Fibroblast of upper back skin (primary cell): Measurements from ENCODE around the gene ZNF438.
A peak's percentile ranks its signal among the peaks of the same experiment; 100 is the strongest.
"Not testable (repeated sequence)": the region's sequence is repeated elsewhere in the genome, so short reads cannot be mapped to it uniquely, and the experiment has no call there.

Experiments
- DNase-seq: peaks from one replicate; pipeline ENCODE4 v3.0.0-alpha.2; 2013

Gene ZNF438

GRCh38 chr10:31031558-31032257 is at the start of gene ZNF438:
Gene ZNF438, minus strand, starts transcription at chr10:31031865. Its CDS starts 154,831 bp downstream, at chr10:30877034.
- peak; percentile 96 for DNase-seq

DNA sequence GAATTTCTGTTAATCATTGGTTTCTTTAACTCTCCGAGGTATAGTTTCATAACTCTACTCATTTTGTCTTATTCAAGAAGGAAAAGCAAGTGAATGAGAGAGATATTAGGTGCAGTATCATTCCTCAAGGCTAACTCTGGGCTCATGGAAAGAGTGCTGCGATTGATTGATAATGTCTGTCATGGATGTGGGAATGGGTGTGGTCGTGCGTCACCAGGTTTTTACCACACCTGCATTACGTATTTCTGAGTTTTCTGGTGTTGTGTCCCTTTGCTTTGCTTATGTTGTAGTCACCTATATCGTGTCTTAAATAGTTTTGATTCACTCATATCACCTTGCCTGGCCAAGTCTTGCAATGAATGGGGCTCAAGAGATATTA is 44.9 kb upstream of the ZNF438 start:
- DNase-seq = no peak

DNA sequence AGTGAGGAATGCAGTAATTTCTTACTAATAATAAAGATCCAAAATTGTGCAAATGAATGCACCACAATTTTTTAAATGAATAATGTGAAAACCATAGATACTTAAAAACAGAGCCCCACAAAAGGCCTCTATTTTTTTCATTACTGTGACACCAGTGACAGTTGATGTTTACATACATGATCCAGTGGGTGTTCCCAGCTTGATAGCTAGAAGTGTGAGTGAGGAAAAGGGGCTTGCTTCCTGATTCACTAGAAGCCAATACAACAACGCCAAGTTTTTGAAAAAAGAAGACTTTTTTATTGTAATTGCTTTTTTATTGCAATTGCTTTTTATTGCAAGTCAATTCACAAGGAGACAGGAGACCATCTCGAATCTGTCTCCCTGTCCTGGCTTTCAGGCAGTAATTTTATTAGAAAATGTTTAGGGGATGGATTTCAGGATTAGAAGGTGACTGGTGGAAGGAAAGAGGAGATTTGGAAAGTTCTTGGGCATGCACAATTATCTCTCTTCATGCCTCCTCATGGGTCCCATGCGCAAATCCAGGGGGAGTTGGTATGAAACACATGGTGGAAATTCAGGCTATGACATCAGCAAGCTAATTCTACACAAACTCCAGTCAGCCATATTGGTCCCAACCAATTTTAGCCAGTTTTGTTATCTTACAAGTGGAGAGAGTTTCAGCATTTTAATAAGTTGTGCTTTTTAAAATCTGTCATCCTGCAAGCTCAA is 44.4 kb upstream of the ZNF438 start:
- DNase-seq = no peak

GRCh38 chr10:31075434-31075833 is 43.8 kb upstream of the ZNF438 start:
- peak; percentile 96 for DNase-seq

GRCh38 chr10:31074722-31075086 is 43.0 kb upstream of the ZNF438 start:
- DNase-seq = no peak

DNA sequence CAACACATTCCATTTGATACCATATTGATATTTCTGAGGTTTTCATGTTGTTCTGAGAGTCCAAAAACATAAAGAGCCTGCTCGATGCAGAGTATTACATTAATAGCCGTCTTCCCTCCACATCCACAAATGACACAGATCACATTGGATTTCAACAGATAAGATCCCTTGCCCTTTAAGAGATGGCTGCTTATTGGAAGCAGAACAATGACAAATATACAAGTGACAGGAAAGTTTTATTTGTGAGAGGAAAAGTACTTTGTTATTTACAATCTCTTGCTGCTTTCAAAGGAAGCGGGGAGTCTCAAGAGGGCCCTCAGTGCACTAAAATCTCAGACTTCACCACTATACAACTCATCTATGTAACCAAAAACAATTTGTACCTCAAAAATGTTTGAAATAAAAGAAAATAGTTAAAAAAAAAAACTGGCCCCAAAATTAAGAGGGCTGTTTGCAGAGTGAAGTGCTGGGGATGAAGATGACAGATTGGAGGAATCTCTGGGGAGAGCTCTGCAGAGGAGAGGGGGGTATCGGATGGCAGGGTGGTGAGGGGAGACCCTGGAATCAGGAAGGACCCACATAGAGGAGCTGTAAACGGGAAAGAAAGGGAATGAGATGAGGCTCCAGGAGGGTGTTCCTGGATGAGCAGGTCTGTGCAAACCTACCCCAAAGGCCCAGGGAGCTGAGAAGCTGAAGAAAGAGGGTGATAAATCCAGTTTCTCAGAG is 42.5 kb upstream of the ZNF438 start:
- DNase-seq = no peak

- peak; percentile 49 for DNase-seq
Measured at GRCh38 chr10:31073211-31073610, 41.5 kb upstream of the ZNF438 start.

DNA sequence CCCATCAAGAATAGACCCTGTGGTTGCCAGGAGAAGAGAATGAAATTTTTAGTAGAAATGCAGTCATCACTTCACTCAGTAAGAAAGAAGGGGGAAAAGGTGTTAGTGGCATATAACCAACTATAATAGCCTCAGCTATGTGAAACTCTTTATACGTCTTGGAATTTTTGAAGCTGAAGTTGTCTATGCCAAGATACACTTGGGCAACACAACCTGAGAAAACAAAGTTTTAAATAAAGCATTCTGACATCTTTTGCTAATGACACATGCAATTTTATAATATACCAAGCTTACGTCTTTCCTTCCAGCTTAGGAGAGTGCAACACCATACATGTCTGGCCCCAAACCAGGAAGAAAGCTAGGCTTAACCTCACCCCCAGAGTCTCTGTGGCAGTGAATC is 40.8 kb upstream of the ZNF438 start:
- DNase-seq = peak; percentile 51

- DNase-seq = peak; percentile 70
Measured at GRCh38 chr10:31071232-31072005, 39.8 kb upstream of the ZNF438 start.

DNA sequence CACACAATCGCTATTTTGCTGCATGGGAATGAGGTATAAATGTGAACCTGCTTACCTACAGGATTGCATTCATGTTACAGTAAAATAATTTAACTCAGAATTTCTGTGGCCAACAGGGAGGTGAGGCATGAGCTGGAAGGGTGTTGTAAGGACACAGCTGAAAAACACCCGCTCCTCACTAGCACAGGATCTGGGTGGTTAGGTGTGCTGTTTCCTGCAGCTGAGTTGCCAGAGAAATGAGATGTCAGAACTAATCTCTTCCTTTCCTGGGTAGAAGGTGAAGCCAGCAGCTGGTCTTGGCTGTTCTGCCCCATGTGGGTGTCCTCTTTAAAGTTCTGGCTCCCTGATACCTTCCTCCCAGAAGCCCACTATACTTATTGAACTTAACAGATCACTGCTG is 39.0 kb upstream of the ZNF438 start:
- DNase-seq = no peak

DNA sequence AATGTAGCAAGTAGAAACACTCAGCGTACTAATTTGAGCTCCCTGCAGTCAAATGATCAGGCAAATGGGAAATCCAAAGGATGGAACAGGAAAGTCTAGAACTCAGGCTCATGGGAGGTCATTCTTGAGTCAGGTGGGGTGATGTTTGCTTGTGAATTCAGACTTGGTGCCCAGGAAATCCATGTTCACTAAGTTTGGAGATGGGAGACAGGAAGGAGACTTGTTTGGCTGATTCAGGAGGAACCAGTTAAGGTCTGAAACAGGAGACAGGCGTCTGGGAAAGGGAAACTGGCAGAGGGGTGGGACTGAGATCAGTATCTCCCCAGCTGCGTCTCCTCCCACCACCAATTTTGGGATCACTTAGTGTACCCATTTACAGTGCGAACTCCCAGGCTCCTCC is 38.4 kb upstream of the ZNF438 start:
- peak; percentile 45 for DNase-seq

DNA sequence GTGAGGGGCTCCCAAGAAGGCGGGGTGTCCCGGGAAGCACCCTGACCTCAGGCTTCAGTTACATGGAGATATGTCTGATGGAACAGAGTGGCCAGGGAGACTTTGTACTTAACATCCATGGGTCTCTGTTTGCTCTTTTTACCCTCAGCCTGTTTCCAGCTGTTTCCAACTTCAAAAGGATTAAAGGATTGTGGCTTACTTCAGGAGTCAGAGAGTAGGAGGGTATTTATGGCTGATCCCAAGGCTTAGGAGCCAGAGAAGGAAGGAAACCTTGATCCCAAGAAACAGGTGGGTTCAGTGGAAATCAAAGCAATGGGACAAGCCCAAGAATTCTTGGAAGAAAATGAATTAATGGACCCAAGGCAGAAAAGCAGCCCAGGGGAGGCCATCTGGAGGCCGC is 37.7 kb upstream of the ZNF438 start:
- DNase-seq = no peak

- peak; percentile 93 for DNase-seq
Measured at GRCh38 chr10:31064348-31064747, 32.7 kb upstream of the ZNF438 start.

- DNase-seq = no peak
Measured at GRCh38 chr10:31063841-31064240, 32.2 kb upstream of the ZNF438 start.

DNA sequence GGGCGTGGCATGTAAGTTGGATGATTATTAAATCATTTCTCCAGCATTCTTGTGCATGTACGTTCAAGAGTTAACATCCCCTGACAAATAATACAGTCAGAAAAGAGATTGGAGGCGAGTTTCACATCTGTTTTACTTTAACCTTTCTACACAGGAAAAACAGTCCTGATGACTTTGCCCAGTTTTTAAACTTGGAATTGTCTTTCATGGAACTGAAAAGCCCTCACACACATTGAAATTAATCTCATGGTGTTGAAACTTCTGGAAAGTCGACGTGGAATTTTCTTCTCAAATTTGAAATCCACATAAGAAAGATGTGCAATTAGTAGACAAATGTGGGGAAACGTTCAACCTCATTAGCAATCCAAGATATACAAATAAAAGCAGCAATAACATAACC is 31.2 kb upstream of the ZNF438 start:
- DNase-seq = peak; percentile 65

DNA sequence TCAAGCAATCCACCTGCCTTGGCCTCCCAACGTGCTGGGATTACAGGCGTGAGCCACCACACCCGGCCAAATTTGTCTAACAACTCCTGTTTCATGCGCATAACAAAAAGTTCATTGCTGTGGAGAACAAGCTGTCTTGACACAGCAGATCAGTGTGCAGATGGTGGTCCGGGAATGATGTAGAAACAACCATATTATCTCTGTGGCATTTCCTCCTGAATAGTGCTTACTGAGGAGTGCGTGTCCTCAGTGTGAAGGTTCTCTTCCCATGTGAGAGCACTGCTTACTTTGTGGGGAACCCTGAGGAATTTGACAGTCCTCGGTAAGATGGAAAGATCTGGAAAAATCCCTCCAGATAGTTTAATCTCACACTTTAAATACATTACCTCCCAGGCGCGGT is 30.3 kb upstream of the ZNF438 start:
- no peak for DNase-seq

GRCh38 chr10:31058795-31059703 is 27.4 kb upstream of the ZNF438 start:
- no peak for DNase-seq

- DNase-seq = not testable (repeated sequence)
Measured at GRCh38 chr10:31056678-31057077, 25.0 kb upstream of the ZNF438 start.

- DNase-seq = no peak
Measured at GRCh38 chr10:31055573-31056251, 24.0 kb upstream of the ZNF438 start.

DNA sequence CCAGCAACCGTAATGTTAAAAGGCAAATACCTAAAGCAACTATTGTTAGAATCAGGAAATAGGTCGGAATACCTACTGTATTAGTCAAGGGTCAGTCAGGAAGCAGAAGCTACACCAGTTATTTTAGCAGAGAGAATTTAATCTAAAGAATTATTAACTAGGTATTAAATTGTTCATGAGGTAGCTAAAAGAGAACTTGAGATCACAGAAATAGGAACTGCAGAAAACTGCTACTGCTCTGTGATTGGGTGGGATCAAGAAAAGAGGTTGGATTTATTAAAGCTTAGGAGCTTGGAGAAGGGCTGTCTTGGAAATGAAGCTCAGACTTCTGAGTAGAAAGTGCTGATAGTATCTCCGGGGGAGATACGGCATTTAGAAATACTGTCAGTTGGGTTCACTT is 20.0 kb upstream of the ZNF438 start:
- DNase-seq = no peak

DNA sequence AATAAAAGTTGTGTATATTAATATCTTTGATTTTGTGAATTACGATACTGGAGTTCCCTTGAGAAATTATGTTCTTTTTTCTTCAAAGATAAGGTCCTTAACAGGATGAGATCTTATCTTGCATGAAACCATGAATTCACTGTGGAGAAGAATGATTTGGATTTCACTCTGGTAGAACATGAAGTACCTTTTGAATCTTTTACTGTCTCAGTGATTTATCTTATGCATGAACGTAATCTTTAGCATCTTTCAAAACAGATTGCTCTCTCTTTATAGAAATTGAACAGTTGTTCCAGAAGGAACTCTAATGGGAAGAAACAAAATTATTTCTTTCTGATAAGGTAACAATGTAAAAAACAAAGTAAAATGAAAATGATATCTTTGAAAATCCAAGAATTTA is 11.0 kb upstream of the ZNF438 start:
- no peak for DNase-seq

DNA sequence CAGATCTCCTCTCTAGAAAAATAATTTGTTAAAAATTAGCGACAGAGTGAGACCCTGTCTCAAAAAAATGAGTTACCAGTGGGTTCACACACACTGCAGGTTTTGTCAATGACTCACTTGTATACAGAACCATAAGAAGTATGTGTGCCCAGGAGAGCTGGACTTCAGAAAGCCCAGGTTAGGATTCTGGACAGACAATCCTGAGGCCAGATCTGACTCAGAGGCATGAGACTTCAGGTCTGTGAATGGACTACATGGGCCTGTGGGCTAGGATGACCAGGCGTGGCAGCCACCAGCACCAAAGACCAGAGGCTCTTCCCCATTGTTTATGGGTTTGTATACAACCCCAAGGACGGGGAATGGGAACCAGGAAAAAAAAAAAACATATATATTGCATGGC is 9.3 kb upstream of the ZNF438 start:
- no peak for DNase-seq
